Dermis microvascular lymphatic vessel endothelial cell (primary cell): Measurements from ENCODE around the gene OR4K13. TPM values are rescaled to one million over a fixed set of nuclear protein-coding genes. Genes with fewer than 3 reads are reported as not detected.

ENCODE experiments used
- DNase-seq, 2 donors: peaks; one replicate each; pipeline versions ENCODE4 v3.0.0 to v3.0.0-alpha.2; 2010; ENCODE audit warnings: low read depth in 2 of 2
- total RNA-seq: library from RNA; depleted of rRNA; stranded (reverse); fragments of >200 nt; gene quantifications from 2 replicates; pipeline ENCODE4 v1.2.1, GENCODE V29; 2014

Gene OR4K13, protein sequence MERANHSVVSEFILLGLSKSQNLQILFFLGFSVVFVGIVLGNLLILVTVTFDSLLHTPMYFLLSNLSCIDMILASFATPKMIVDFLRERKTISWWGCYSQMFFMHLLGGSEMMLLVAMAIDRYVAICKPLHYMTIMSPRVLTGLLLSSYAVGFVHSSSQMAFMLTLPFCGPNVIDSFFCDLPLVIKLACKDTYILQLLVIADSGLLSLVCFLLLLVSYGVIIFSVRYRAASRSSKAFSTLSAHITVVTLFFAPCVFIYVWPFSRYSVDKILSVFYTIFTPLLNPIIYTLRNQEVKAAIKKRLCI
- not detected in 2 replicates for total RNA-seq

DNA sequence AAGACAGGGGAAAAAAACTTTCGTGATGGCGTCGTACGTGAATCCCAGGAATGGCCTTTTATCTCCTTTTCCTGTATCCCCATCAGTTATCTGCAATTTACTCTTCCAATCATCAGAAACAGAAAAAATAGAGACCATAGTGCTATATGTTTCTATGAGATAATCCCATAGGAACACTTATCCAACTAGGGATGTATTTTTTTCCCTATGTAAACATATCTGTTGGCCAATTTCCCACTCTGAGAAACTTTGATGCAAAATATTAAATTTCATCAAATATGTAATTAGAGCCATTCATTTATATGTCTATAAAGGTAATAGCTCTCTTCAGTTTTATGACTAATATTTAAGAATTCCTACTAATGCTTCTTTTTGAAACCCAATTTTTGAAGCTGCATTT is at the start of gene OR4K13:
Gene OR4K13, minus strand, starts transcription at position 101 of the 400 bp plus-strand sequence. CDS start 1,280 bp downstream, outside the sequence.
- DNase-seq, result no peak

GRCh38 chr14:20059745-20060144 is 23.9 kb upstream of the OR4K13 start, which contains the start of gene OR4L1:
Gene OR4L1 (plus strand): TSS chr14:20060045. CDS start chr14:20060045, 0 bp downstream.
- DNase-seq, result no peak

- DNase-seq, result no peak
Observed at GRCh38 chr14:20048202-20048601, 12.4 kb upstream of the OR4K13 start.

DNA sequence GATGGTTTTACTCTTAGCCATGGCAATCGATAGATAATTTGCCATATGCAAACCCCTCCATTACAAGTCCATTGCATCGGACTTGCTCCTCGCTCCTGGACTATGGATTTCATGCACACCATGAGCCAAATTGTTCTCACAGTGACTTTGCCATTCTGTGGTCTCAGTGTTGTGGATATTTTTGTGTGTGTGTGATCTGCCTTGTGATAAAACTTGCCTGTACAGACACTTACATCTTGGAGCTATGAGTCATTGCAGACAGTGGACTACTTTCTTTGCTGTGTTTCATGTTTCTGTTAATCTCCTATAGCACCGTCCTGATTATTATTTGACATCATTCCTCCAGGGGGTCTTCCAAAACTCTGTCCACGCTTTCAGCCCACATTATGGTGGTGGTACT is 8.4 kb upstream of the OR4K13 start:
- DNase-seq, result no peak

DNA sequence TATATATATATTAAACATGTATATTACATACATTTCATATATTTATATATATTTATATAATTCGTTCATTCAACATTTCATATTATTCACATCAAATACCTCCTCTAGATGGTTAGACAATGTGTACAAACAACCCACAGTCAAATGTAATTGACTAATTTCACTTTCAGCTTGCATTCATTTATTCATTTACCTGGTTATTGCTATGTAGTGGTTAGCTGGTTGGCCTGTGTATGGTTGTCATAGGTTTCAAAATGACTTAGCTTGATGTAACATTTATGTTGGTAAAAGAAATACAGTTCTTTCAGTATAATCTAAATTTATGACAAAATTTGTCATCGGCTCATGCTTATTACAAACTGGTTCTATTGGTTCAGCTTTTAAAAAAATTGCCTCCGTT is 389 bp downstream of the OR4K13 start:
- no peak for DNase-seq

GRCh38 chr14:20031058-20031457 is 4.8 kb downstream of the OR4K13 start:
- no peak for DNase-seq

GRCh38 chr14:20019257-20019865 is 16.5 kb downstream of the OR4K13 start, which contains the start of gene OR4K14:
Gene OR4K14 (minus strand): TSS chr14:20019307. CDS start chr14:20015193, 4,114 bp downstream.
- DNase-seq, result no peak

DNA sequence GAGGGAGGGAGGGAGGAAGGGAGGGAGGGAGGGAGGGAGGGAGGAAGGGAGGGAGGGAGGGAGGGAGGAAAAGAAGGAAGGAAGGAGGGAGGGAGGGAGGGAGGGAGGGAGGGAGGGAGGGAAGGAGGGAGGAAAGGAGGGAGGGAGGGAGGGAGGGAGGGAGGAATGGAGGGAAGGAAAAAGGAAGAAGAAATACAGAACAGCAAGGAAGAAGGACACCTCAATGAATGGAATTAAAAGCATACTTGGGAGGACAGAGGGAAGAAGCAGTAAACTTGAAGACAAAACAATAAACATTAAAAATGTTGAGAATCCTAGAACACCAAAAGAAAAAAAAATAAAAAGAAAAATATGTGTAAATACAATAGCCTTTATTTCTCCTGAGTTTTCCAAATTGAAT is 27.7 kb downstream of the OR4K13 start:
- DNase-seq, result no peak

GRCh38 chr14:20002319-20002718 is 33.5 kb downstream of the OR4K13 start:
- no peak for DNase-seq

- DNase-seq, result no peak
Observed at GRCh38 chr14:20001863-20002262, 34.0 kb downstream of the OR4K13 start, which contains the start of gene OR4Q2. Gene OR4Q2 (plus strand): TSS chr14:20002163.

DNA sequence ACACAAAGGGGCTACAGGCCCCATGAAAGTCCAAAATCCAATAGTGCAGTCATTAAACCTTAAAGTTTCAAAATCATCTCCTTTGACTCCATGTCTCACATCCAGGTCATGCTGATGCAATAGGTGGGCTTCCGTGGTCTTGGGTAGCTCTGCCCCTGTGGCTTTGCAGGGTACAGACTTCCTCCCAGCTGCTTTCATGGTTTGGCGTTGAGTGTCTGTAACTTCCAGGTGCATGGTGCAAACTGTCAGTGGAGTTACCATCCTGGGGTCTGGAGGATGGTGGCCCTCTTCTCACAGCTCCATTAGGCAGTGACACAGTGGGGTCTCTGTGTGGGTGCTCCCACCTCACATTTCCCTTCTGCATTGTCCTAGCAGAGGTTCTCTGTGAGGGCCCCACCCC is 42.4 kb downstream of the OR4K13 start:
- no peak for DNase-seq

Other genes with a start within 250 kb of the OR4K13 start
- gene OR4N2, start 232.3 kb downstream of the OR4K13 start, total RNA-seq, result not detected in 2 replicates
- not detected in 2 replicates for gene OR4K2, start 160.9 kb downstream of the OR4K13 start, total RNA-seq
- gene OR4K5, start 115.4 kb downstream of the OR4K13 start, total RNA-seq, result not detected in 2 replicates
- not detected in 2 replicates for gene OR4K1, start 105.1 kb downstream of the OR4K13 start, total RNA-seq
- gene OR4K15, start 60.4 kb downstream of the OR4K13 start, total RNA-seq, result not detected in 2 replicates
- gene OR4Q2, start 33.9 kb downstream of the OR4K13 start, total RNA-seq, result not detected in 2 replicates
- not detected in 2 replicates for gene OR4K14, start 16.7 kb downstream of the OR4K13 start, total RNA-seq
- gene OR4L1, start 24.0 kb upstream of the OR4K13 start, total RNA-seq, result not detected in 2 replicates
- not detected in 2 replicates for gene OR4K17, start 74.7 kb upstream of the OR4K13 start, total RNA-seq
- not detected in 2 replicates for gene OR4N5, start 102.8 kb upstream of the OR4K13 start, total RNA-seq
- not detected in 2 replicates for gene OR11G2, start 154.9 kb upstream of the OR4K13 start, total RNA-seq
- not detected in 2 replicates for gene OR11H6, start 187.7 kb upstream of the OR4K13 start, total RNA-seq
- not detected in 2 replicates for gene OR11H7, start 192.9 kb upstream of the OR4K13 start, total RNA-seq
- gene OR11H4, start 203.2 kb upstream of the OR4K13 start, total RNA-seq, result not detected in 2 replicates